Thoracic aorta (tissue), 2 donors: Measurements from ENCODE around the gene ATOSB. TPM values are rescaled to one million over a fixed set of nuclear protein-coding genes. Genes with fewer than 3 reads are reported as not detected.

Experiments
- ATAC-seq: fragments of 150-250 bp; one replicate; pipeline ENCODE4 v1.8.0; 2017; ENCODE audit warnings: low read depth; ENCODE audit not compliant: insufficient number of reproducible peaks, low FRiP score
- DNase-seq: peaks from one replicate; pipeline ENCODE4 v3.0.0-alpha.2; 2020; ENCODE audit warnings: low spot score
- H3K27ac ChIP-seq, 2 donors: fragments of 200-600 bp; sonication (generic); 1 replicate in 1 of 2; 2 replicates in 1 of 2; pipeline ENCODE4 v1.5.1; 2016; ENCODE audit warnings: mild to moderate bottlenecking in 2 of 2, moderate library complexity in 2 of 2
- H3K27me3 ChIP-seq: fragments of 200-600 bp; sonication (generic); replicated peaks from 2 replicates; pipeline ENCODE4 v1.6.0; 2016; ENCODE audit warnings: mild to moderate bottlenecking; ENCODE audit not compliant: insufficient read depth
- H3K36me3 ChIP-seq: fragments of 200-600 bp; sonication (generic); one replicate; pipeline ENCODE4 v1.5.1; 2016
- H3K4me1 ChIP-seq, 2 donors: fragments of 200-600 bp; sonication (generic); 1 replicate in 1 of 2; 2 replicates in 1 of 2; pipeline versions ENCODE4 v1.5.1 to v1.6.0; 2016; ENCODE audit warnings: low read depth in 2 of 2, mild to moderate bottlenecking in 1 of 2; ENCODE audit not compliant: control insufficient read depth in 1 of 2
- H3K4me3 ChIP-seq: fragments of 200-600 bp; sonication (generic); 2 replicates; pipeline ENCODE4 v1.5.1; 2016; ENCODE audit warnings: mild to moderate bottlenecking
- H3K9me3 ChIP-seq: fragments of 200-600 bp; sonication (generic); 2 replicates; pipeline ENCODE4 v1.5.1; 2016
- CTCF ChIP-seq: fragments of 200-600 bp; sonication (generic); IDR thresholded peaks from one replicate; pipeline ENCODE4 v1.5.1; 2019; ENCODE audit warnings: antibody characterized with exemption
- total RNA-seq, 2 donors: library from RNA; depleted of rRNA; stranded (reverse); fragments of >200 nt; gene quantifications; one replicate each; pipeline versions ENCODE4 v1.1.0 to v1.2.3, GENCODE V29; 2016

ATOSB gene
- total RNA-seq, 2 donors from 2014 or later: 30.2 to 33.6 TPM

GRCh38 chr9:35074141-35074540, 41.5 kb downstream of the ATOSB start:
- H3K9me3 ChIP-seq: no peaks in the 10 kb centered on the region
- H3K4me3 ChIP-seq: no peak overlapping the region
- TF ChIP-seq CTCF: no peak
- peaks cover 20 to 33% of the 10 kb centered on the region in 2 donors for H3K4me1 ChIP-seq
- H3K27me3 ChIP-seq: no peaks in the 10 kb centered on the region
- no peak for ATAC-seq
- H3K36me3 ChIP-seq: no peaks in the 10 kb centered on the region
- H3K27ac ChIP-seq: no peak overlapping the region
- DNase-seq: no peak

GRCh38 chr9:35073279-35073612, 42.4 kb downstream of the ATOSB start:
- ATAC-seq (no peak), DNase-seq (no peak)
- H3K9me3 ChIP-seq: no peaks in the 10 kb centered on the region
- H3K4me3 ChIP-seq: peak overlapping the region; percentile 97
- TF ChIP-seq CTCF: no peak
- no peaks in the 10 kb centered on the region for H3K36me3 ChIP-seq
- H3K27me3 ChIP-seq: no peaks in the 10 kb centered on the region
- peak overlapping the region in 1 of 2 donors; percentile 100 for H3K27ac ChIP-seq
- peaks cover 20 to 33% of the 10 kb centered on the region in 2 donors for H3K4me1 ChIP-seq

- peaks cover 20 to 35% of the 10 kb centered on the region in 2 donors for H3K4me1 ChIP-seq
- H3K36me3 ChIP-seq: peaks cover 2% of the 10 kb centered on the region
- H3K27ac ChIP-seq: peak within 1 kb of the TSS; percentile 100
- DNase-seq: peak; percentile 91
- H3K9me3 ChIP-seq: no peaks in the 10 kb centered on the region
- TF ChIP-seq CTCF: no peak
- H3K4me3 ChIP-seq: peak within 1 kb of the TSS; percentile 97
- peak; percentile 88 for ATAC-seq
- H3K27me3 ChIP-seq: no peaks in the 10 kb centered on the region
These were observed 43.0 kb downstream of the ATOSB start, which contains the start of gene VCP for GRCh38 chr9:35072461-35073278. Gene VCP (minus strand): TSS chr9:35072625. CDS start chr9:35072353, 272 bp downstream.

- ATAC-seq (peak; percentile 28), DNase-seq (peak; percentile 49)
- Histone ChIP-seq H3K27ac (peak overlapping the region; percentile 100), H3K9me3 (no peaks in the 10 kb centered on the region), H3K27me3 (no peaks in the 10 kb centered on the region), H3K4me1 (peaks cover 20 to 43% of the 10 kb centered on the region in 2 donors), H3K36me3 (peaks cover 10% of the 10 kb centered on the region), H3K4me3 (peak overlapping the region; percentile 97)
- no peak for TF ChIP-seq CTCF
These were observed 43.7 kb downstream of the ATOSB start for GRCh38 chr9:35071814-35072460.
